Lower leg skin (tissue), 3 donors: ENCODE data around the gene SULT1A3.

ENCODE experiments used
- POLR2A ChIP-seq, 2 donors: fragments of 450-650 bp; IDR thresholded peaks; one replicate each; pipeline ENCODE4 v1.6.1; 2016 to 2017; ENCODE audit warnings: antibody characterized with exemption in 2 of 2, mild to moderate bottlenecking in 1 of 2, moderate library complexity in 1 of 2
- TF ChIP-seq, protein P1 (sequence below), 3 donors: fragments of 450-650 bp; IDR thresholded peaks; one replicate each; pipeline ENCODE4 v1.5.1; 2016; ENCODE audit warnings: antibody characterized with exemption in 3 of 3, mild to moderate bottlenecking in 3 of 3, moderate library complexity in 2 of 3

DNA sequence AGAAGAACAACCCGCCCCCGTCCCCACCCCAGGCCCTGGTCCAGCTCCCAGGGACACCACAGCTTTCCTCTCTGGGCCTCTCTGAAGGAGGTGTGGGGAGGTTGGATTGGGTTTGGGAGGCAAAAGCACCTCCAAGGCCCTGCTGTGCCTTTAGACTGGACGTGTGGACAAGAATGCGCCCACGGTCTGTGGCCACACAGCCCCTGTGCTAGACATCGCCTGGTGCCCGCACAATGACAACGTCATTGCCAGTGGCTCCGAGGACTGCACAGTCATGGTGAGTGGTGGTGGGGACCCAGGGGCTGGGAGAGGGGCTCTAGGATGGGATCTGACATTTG is 12.6 kb upstream of the SULT1A3 start:
- TF ChIP-seq, protein P1, sequence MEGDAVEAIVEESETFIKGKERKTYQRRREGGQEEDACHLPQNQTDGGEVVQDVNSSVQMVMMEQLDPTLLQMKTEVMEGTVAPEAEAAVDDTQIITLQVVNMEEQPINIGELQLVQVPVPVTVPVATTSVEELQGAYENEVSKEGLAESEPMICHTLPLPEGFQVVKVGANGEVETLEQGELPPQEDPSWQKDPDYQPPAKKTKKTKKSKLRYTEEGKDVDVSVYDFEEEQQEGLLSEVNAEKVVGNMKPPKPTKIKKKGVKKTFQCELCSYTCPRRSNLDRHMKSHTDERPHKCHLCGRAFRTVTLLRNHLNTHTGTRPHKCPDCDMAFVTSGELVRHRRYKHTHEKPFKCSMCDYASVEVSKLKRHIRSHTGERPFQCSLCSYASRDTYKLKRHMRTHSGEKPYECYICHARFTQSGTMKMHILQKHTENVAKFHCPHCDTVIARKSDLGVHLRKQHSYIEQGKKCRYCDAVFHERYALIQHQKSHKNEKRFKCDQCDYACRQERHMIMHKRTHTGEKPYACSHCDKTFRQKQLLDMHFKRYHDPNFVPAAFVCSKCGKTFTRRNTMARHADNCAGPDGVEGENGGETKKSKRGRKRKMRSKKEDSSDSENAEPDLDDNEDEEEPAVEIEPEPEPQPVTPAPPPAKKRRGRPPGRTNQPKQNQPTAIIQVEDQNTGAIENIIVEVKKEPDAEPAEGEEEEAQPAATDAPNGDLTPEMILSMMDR (IDR thresholded peaks at IDR 0.05) = no peak
- no peak for TF ChIP-seq POLR2A (IDR thresholded peaks at IDR 0.05)
